Activated T-helper 17 cell treated with anti-CD3 and anti-CD28 coated beads, Interleukin-2, amount 50 U/mL, for 72 hours (primary cell): Measurements from ENCODE around the gene VPS72. TPM values are rescaled to one million over a fixed set of nuclear protein-coding genes. Genes with fewer than 3 reads are reported as not detected.

Source experiments
- ATAC-seq: fragments of 150-1000 bp; cut with Tn5 transposase; replicated peaks from 2 replicates; pipeline ENCODE4 v1.10.0; 2021; ENCODE audit warnings: mild to moderate bottlenecking, moderate library complexity
- H3K27ac Mint-ChIP-seq: one replicate; pipeline ENCODE4 v1.8.0; 2022; ENCODE audit warnings: mixed read lengths
- H3K27me3 Mint-ChIP-seq: one replicate; pipeline ENCODE4 v1.8.0; 2022; ENCODE audit warnings: mixed read lengths
- H3K36me3 Mint-ChIP-seq: one replicate; pipeline ENCODE4 v1.8.0; 2022; ENCODE audit warnings: low read depth, mild to moderate bottlenecking, mixed read lengths
- H3K4me1 Mint-ChIP-seq: one replicate; pipeline ENCODE4 v1.8.0; 2022; ENCODE audit warnings: mixed read lengths
- H3K4me3 Mint-ChIP-seq: one replicate; pipeline ENCODE4 v1.8.0; 2022; ENCODE audit warnings: mild to moderate bottlenecking, mixed read lengths
- H3K9me3 Mint-ChIP-seq: one replicate; pipeline ENCODE4 v1.8.0; 2022; ENCODE audit warnings: mixed read lengths
- total RNA-seq, 2 donors: library from RNA; stranded (reverse); gene quantifications; one replicate each; pipeline ENCODE4 v1.2.3, GENCODE V29; 2022

Gene VPS72
- total RNA-seq, 2 donors from 2014 or later, result 62.2 to 77.9 TPM

- H3K9me3 Mint-ChIP-seq, result no peaks in the 10 kb centered on the region
- H3K27me3 Mint-ChIP-seq, result no peaks in the 10 kb centered on the region
- no peaks in the 10 kb centered on the region for H3K36me3 Mint-ChIP-seq
- peak overlapping the region; percentile 90 for H3K4me3 Mint-ChIP-seq
- peaks cover 11% of the 10 kb centered on the region for H3K4me1 Mint-ChIP-seq
- no peak overlapping the region for H3K27ac Mint-ChIP-seq
- ATAC-seq, result no peak
Measured at GRCh38 chr1:151144474-151145303, 45.3 kb downstream of the VPS72 start.

- ATAC-seq, result no peak
- H3K9me3 Mint-ChIP-seq, result no peaks in the 10 kb centered on the region
- no peaks in the 10 kb centered on the region for H3K36me3 Mint-ChIP-seq
- H3K27me3 Mint-ChIP-seq, result no peaks in the 10 kb centered on the region
- no peak overlapping the region for H3K4me3 Mint-ChIP-seq
- peaks cover 11% of the 10 kb centered on the region for H3K4me1 Mint-ChIP-seq
- H3K27ac Mint-ChIP-seq, result no peak overlapping the region
Measured at GRCh38 chr1:151143986-151144385, 46.0 kb downstream of the VPS72 start.

- Mint-ChIP-seq H3K4me1 (peaks cover 11% of the 10 kb centered on the region), H3K36me3 (no peaks in the 10 kb centered on the region), H3K9me3 (no peaks in the 10 kb centered on the region), H3K27ac (no peak overlapping the region), H3K4me3 (no peak overlapping the region), H3K27me3 (no peaks in the 10 kb centered on the region)
- ATAC-seq, result no peak
Measured at GRCh38 chr1:151143057-151143435, 47.0 kb downstream of the VPS72 start.

GRCh38 chr1:151142411-151143056 lies 47.5 kb downstream of the VPS72 start:
- no peaks in the 10 kb centered on the region for H3K27me3 Mint-ChIP-seq
- no peaks in the 10 kb centered on the region for H3K36me3 Mint-ChIP-seq
- H3K27ac Mint-ChIP-seq, result no peak overlapping the region
- peaks cover 11% of the 10 kb centered on the region for H3K4me1 Mint-ChIP-seq
- no peak overlapping the region for H3K4me3 Mint-ChIP-seq
- no peak for ATAC-seq
- H3K9me3 Mint-ChIP-seq, result no peaks in the 10 kb centered on the region

- no peaks in the 10 kb centered on the region for H3K9me3 Mint-ChIP-seq
- H3K27me3 Mint-ChIP-seq, result no peaks in the 10 kb centered on the region
- no peaks in the 10 kb centered on the region for H3K36me3 Mint-ChIP-seq
- no peak for ATAC-seq
- no peaks in the 10 kb centered on the region for H3K4me1 Mint-ChIP-seq
- H3K4me3 Mint-ChIP-seq, result no peak overlapping the region
- no peak overlapping the region for H3K27ac Mint-ChIP-seq
Measured at GRCh38 chr1:151137789-151138188, 52.2 kb downstream of the VPS72 start.

- no peaks in the 10 kb centered on the region for H3K36me3 Mint-ChIP-seq
- H3K9me3 Mint-ChIP-seq, result no peaks in the 10 kb centered on the region
- H3K27ac Mint-ChIP-seq, result no peak overlapping the region
- no peak overlapping the region for H3K4me3 Mint-ChIP-seq
- H3K27me3 Mint-ChIP-seq, result peaks cover 3% of the 10 kb centered on the region
- H3K4me1 Mint-ChIP-seq, result no peaks in the 10 kb centered on the region
- no peak for ATAC-seq
Measured at GRCh38 chr1:151135433-151136385, 54.3 kb downstream of the VPS72 start.

GRCh38 chr1:151134991-151135390 lies 55.0 kb downstream of the VPS72 start:
- Mint-ChIP-seq H3K9me3 (no peaks in the 10 kb centered on the region), H3K27ac (no peak overlapping the region), H3K36me3 (no peaks in the 10 kb centered on the region), H3K4me3 (no peak overlapping the region), H3K4me1 (no peaks in the 10 kb centered on the region), H3K27me3 (peaks cover 7% of the 10 kb centered on the region)
- ATAC-seq, result no peak

- H3K4me3 Mint-ChIP-seq, result no peak overlapping the region
- no peak for ATAC-seq
- H3K4me1 Mint-ChIP-seq, result no peaks in the 10 kb centered on the region
- no peaks in the 10 kb centered on the region for H3K36me3 Mint-ChIP-seq
- peaks cover 7% of the 10 kb centered on the region for H3K27me3 Mint-ChIP-seq
- H3K27ac Mint-ChIP-seq, result no peak overlapping the region
- H3K9me3 Mint-ChIP-seq, result no peaks in the 10 kb centered on the region
Measured at GRCh38 chr1:151134396-151134795, 55.6 kb downstream of the VPS72 start.

GRCh38 chr1:151133018-151133806 lies 56.8 kb downstream of the VPS72 start:
- H3K27ac Mint-ChIP-seq, result no peak overlapping the region
- ATAC-seq, result no peak
- peaks cover 7% of the 10 kb centered on the region for H3K27me3 Mint-ChIP-seq
- no peaks in the 10 kb centered on the region for H3K9me3 Mint-ChIP-seq
- no peak overlapping the region for H3K4me3 Mint-ChIP-seq
- H3K4me1 Mint-ChIP-seq, result no peaks in the 10 kb centered on the region
- H3K36me3 Mint-ChIP-seq, result no peaks in the 10 kb centered on the region

GRCh38 chr1:151132335-151133017 lies 57.5 kb downstream of the VPS72 start:
- Mint-ChIP-seq H3K27me3 (peaks cover 7% of the 10 kb centered on the region), H3K36me3 (no peaks in the 10 kb centered on the region), H3K27ac (no peak overlapping the region), H3K9me3 (no peaks in the 10 kb centered on the region), H3K4me3 (peak overlapping the region; percentile 70), H3K4me1 (no peaks in the 10 kb centered on the region)
- no peak for ATAC-seq

GRCh38 chr1:151131701-151132334 lies 58.2 kb downstream of the VPS72 start:
- peak overlapping the region; percentile 70 for H3K4me3 Mint-ChIP-seq
- peak; percentile 25 for ATAC-seq
- H3K4me1 Mint-ChIP-seq, result no peaks in the 10 kb centered on the region
- H3K9me3 Mint-ChIP-seq, result no peaks in the 10 kb centered on the region
- no peaks in the 10 kb centered on the region for H3K36me3 Mint-ChIP-seq
- peaks cover 7% of the 10 kb centered on the region for H3K27me3 Mint-ChIP-seq
- peak overlapping the region; percentile 7 for H3K27ac Mint-ChIP-seq

GRCh38 chr1:151130987-151131586 lies 58.9 kb downstream of the VPS72 start:
- Mint-ChIP-seq H3K27me3 (peaks cover 7% of the 10 kb centered on the region), H3K27ac (peak overlapping the region; percentile 7), H3K9me3 (no peaks in the 10 kb centered on the region), H3K4me3 (peak overlapping the region; percentile 70), H3K36me3 (no peaks in the 10 kb centered on the region), H3K4me1 (no peaks in the 10 kb centered on the region)
- peak; percentile 95 for ATAC-seq

GRCh38 chr1:151128800-151129199 lies 61.2 kb downstream of the VPS72 start:
- H3K27ac Mint-ChIP-seq, result no peak overlapping the region
- peaks cover 7% of the 10 kb centered on the region for H3K27me3 Mint-ChIP-seq
- H3K4me1 Mint-ChIP-seq, result peaks cover 9% of the 10 kb centered on the region
- H3K4me3 Mint-ChIP-seq, result no peak overlapping the region
- H3K36me3 Mint-ChIP-seq, result no peaks in the 10 kb centered on the region
- no peak for ATAC-seq
- no peaks in the 10 kb centered on the region for H3K9me3 Mint-ChIP-seq
